Neural crest cell (in vitro differentiated cells): ENCODE data around the gene TNRC6C. TPM values are rescaled to one million over a fixed set of nuclear protein-coding genes. Genes with fewer than 3 reads are reported as not detected.
A peak's percentile ranks its signal among the peaks of the same experiment; 100 is the strongest.

ENCODE experiments used
- DNase-seq: peaks from one replicate; pipeline ENCODE4 v3.0.0; 2021; ENCODE audit warnings: low read depth, mixed read lengths, low spot score
- H3K27ac Mint-ChIP-seq: one replicate; pipeline ENCODE4 v1.8.0; 2021; ENCODE audit warnings: mild to moderate bottlenecking, mixed read lengths; ENCODE audit not compliant: unreplicated experiment
- H3K27me3 Mint-ChIP-seq: 2 replicates; pipeline ENCODE4 v1.8.0; 2021; ENCODE audit warnings: low read depth, mild to moderate bottlenecking, mixed read lengths
- H3K36me3 Mint-ChIP-seq: 2 replicates; pipeline ENCODE4 v1.8.0; 2021; ENCODE audit warnings: low read depth, mild to moderate bottlenecking, mixed read lengths
- H3K4me1 Mint-ChIP-seq: 2 replicates; pipeline ENCODE4 v1.8.0; 2021; ENCODE audit warnings: mixed read lengths
- H3K4me3 Mint-ChIP-seq: one replicate; pipeline ENCODE4 v1.8.0; 2021; ENCODE audit warnings: mild to moderate bottlenecking, mixed read lengths
- H3K9me3 Mint-ChIP-seq: 2 replicates; pipeline ENCODE4 v1.8.0; 2021; ENCODE audit warnings: mixed read lengths
- CTCF ChIP-seq: fragments of 200-600 bp; sonication (generic); conservative IDR thresholded peaks from 2 replicates; pipeline ENCODE4 v1.5.0; 2021; ENCODE audit warnings: antibody characterized with exemption, mild to moderate bottlenecking
- total RNA-seq: library from RNA; stranded (reverse); gene quantifications from 2 replicates; pipeline ENCODE4 v1.2.1, GENCODE V29; 2021

TNRC6C gene
- total RNA-seq, 1 donor from 2014 or later, result 40.5 TPM

DNA sequence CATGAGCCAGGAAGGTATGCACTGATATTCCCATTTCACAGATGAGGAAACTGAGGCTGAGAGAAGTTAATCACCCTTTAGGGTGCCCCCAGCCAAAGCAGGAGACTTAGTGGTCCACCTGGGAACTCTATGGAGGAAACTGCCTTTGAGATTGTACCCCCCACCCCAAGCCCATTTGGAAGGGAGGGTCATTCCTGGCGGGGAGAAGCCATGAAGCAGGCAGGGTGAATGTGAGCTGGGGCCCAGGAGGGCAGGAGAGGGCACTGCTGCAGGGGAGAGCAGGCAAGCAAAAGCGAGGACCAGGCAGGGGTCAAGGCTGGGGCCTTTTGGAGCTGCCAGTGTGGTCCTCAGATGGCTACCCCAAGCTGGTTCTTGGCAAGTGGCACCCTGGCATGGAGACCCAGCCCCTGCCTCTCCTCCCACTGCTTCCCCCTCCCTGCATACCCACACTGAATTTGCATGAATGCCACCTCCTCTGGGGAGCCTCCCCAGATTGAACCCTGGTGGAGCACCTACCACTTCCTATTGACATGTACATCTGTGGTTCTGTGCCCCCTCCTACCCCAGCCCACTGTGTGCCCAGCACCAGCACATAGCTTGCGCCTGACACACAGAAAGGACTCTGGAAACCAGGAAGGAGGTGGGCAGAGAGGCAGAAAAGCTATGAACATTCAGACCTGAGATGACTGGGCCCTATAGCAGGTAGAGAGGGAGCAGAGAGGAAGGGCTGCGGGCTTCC lies 171.0 kb downstream of the TNRC6C start:
- H3K27me3 Mint-ChIP-seq, result peaks cover 34% of the 10 kb centered on the region
- H3K4me3 Mint-ChIP-seq, result peak overlapping the region; percentile 92
- H3K27ac Mint-ChIP-seq, result no peak overlapping the region
- H3K9me3 Mint-ChIP-seq, result no peaks in the 10 kb centered on the region
- no peaks in the 10 kb centered on the region for H3K36me3 Mint-ChIP-seq
- H3K4me1 Mint-ChIP-seq, result peaks cover 30% of the 10 kb centered on the region
- TF ChIP-seq CTCF, result no peak
- no peak for DNase-seq

DNA sequence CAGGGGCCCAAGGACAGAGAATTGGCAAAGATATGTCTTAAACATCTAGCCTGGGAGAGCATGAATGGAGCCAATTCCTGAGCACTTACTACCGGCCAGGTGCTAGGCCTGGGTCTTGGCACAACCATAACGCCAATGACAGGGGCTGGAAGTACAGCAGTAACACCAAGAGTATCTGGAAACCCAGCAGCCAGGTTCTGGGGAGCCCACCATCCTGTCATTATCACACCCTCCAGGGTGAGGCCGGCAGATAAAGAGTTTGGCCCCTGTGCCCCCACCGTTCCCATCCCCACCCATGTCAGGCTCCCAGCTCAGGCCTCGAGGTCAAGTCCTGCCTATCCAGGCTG lies 171.6 kb downstream of the TNRC6C start:
- no peak for TF ChIP-seq CTCF

GRCh38 chr17:78130437-78131101 lies 172.1 kb downstream of the TNRC6C start, which contains the start of gene TMC8:
Gene TMC8 (plus strand): TSS chr17:78130771. CDS start chr17:78131589, 818 bp downstream.
- peaks cover 30% of the 10 kb centered on the region for H3K4me1 Mint-ChIP-seq
- no peak for DNase-seq
- H3K36me3 Mint-ChIP-seq, result no peaks in the 10 kb centered on the region
- TF ChIP-seq CTCF, result no peak
- peaks cover 36% of the 10 kb centered on the region for H3K27me3 Mint-ChIP-seq
- H3K27ac Mint-ChIP-seq, result no peak within 1 kb of the TSS
- H3K9me3 Mint-ChIP-seq, result no peaks in the 10 kb centered on the region
- H3K4me3 Mint-ChIP-seq, result peak within 1 kb of the TSS; percentile 55

More for the DNA sequence above, 171.6 kb downstream of the TNRC6C start:
- peaks cover 34% of the 10 kb centered on the region for H3K27me3 Mint-ChIP-seq
- H3K36me3 Mint-ChIP-seq, result no peaks in the 10 kb centered on the region
- no peak for DNase-seq
- no peak overlapping the region for H3K27ac Mint-ChIP-seq
- peaks cover 30% of the 10 kb centered on the region for H3K4me1 Mint-ChIP-seq
- H3K4me3 Mint-ChIP-seq, result peak overlapping the region; percentile 55
- H3K9me3 Mint-ChIP-seq, result no peaks in the 10 kb centered on the region

GRCh38 chr17:78131172-78132083 lies 172.9 kb downstream of the TNRC6C start:
- Mint-ChIP-seq H3K27ac (no peak overlapping the region), H3K4me3 (no peak overlapping the region), H3K9me3 (no peaks in the 10 kb centered on the region), H3K36me3 (no peaks in the 10 kb centered on the region), H3K27me3 (peaks cover 37% of the 10 kb centered on the region), H3K4me1 (peaks cover 27% of the 10 kb centered on the region)
- TF ChIP-seq CTCF, result no peak
- DNase-seq, result no peak

- no peak overlapping the region for H3K27ac Mint-ChIP-seq
- peaks cover 23% of the 10 kb centered on the region for H3K4me1 Mint-ChIP-seq
- no peaks in the 10 kb centered on the region for H3K9me3 Mint-ChIP-seq
- H3K27me3 Mint-ChIP-seq, result peaks cover 35% of the 10 kb centered on the region
- H3K4me3 Mint-ChIP-seq, result no peak overlapping the region
- no peak for TF ChIP-seq CTCF
- no peak for DNase-seq
- H3K36me3 Mint-ChIP-seq, result no peaks in the 10 kb centered on the region
These were observed 173.7 kb downstream of the TNRC6C start for GRCh38 chr17:78132084-78132676.
